Measurements from ENCODE around the gene RAB7B.

Gene RAB7B

GRCh38 chr1:205977402-205978014, 25.7 kb downstream of the RAB7B start:
- peak; percentile 97 for TF ChIP-seq CTCF (IDR thresholded peaks at IDR 0.05; ENCODE audit: low read depth, low read length)
- DNase-seq (ENCODE audit: extremely low read depth, low read depth): peak; percentile 72

GRCh38 chr1:205976708-205977401, 26.3 kb downstream of the RAB7B start:
- no peak for DNase-seq (ENCODE audit: extremely low read depth, low read depth)
- peak; percentile 1; the same call in 1 of the 2 replicates for TF ChIP-seq CTCF (IDR thresholded peaks at IDR 0.05; ENCODE audit: low read depth, low read length)

- no peak for TF ChIP-seq CTCF (IDR thresholded peaks at IDR 0.05; ENCODE audit: low read depth, low read length)
- no peak for DNase-seq (ENCODE audit: extremely low read depth, low read depth)
These were observed 27.2 kb downstream of the RAB7B start for GRCh38 chr1:205976036-205976435.

GRCh38 chr1:205975387-205975998, 27.7 kb downstream of the RAB7B start:
- no peak for TF ChIP-seq CTCF (IDR thresholded peaks at IDR 0.05; ENCODE audit: low read depth, low read length)
- DNase-seq (ENCODE audit: extremely low read depth, low read depth): no peak

GRCh38 chr1:205974712-205975111, 28.5 kb downstream of the RAB7B start:
- TF ChIP-seq CTCF (IDR thresholded peaks at IDR 0.05; ENCODE audit: low read depth, low read length): no peak
- no peak for DNase-seq (ENCODE audit: extremely low read depth, low read depth)

GRCh38 chr1:205973377-205974232, 29.6 kb downstream of the RAB7B start:
- no peak for TF ChIP-seq CTCF (IDR thresholded peaks at IDR 0.05; ENCODE audit: low read depth, low read length)
- DNase-seq (ENCODE audit: extremely low read depth, low read depth): no peak
